Osteocyte (in vitro differentiated cells): ENCODE data around the gene GRIK2. TPM values are rescaled to one million over a fixed set of nuclear protein-coding genes. Genes with fewer than 3 reads are reported as not detected.

Source experiments
- DNase-seq: peaks from one replicate; pipeline ENCODE4 v3.0.0; 2021; ENCODE audit warnings: mixed read lengths; ENCODE audit not compliant: unreplicated experiment; ENCODE audit errors: extremely low spot score
- H3K27ac Mint-ChIP-seq: one replicate; pipeline ENCODE4 v1.8.0; 2021; ENCODE audit warnings: mild to moderate bottlenecking, mixed read lengths; ENCODE audit not compliant: unreplicated experiment
- H3K27me3 Mint-ChIP-seq: one replicate; pipeline ENCODE4 v1.8.0; 2021; ENCODE audit warnings: mixed read lengths; ENCODE audit not compliant: unreplicated experiment
- H3K36me3 Mint-ChIP-seq: one replicate; pipeline ENCODE4 v1.8.0; 2021; ENCODE audit warnings: mixed read lengths; ENCODE audit not compliant: unreplicated experiment
- H3K4me1 Mint-ChIP-seq: one replicate; pipeline ENCODE4 v1.8.0; 2021; ENCODE audit warnings: mixed read lengths; ENCODE audit not compliant: unreplicated experiment
- H3K4me3 Mint-ChIP-seq: one replicate; pipeline ENCODE4 v1.8.0; 2021; ENCODE audit warnings: mild to moderate bottlenecking, moderate library complexity, mixed read lengths; ENCODE audit not compliant: unreplicated experiment
- H3K9me3 Mint-ChIP-seq: one replicate; pipeline ENCODE4 v1.8.0; 2021; ENCODE audit warnings: mixed read lengths; ENCODE audit not compliant: unreplicated experiment
- total RNA-seq: library from RNA; stranded (reverse); gene quantifications from 2 replicates; pipeline ENCODE4 v1.2.1, GENCODE V29; 2021
- TF ChIP-seq, protein P1 (sequence below): fragments of 200-600 bp; sonication (generic); IDR thresholded peaks from 2 replicates; pipeline ENCODE4 v1.5.0; 2021; ENCODE audit warnings: antibody characterized with exemption, mild to moderate bottlenecking, moderate library complexity

Gene GRIK2
- total RNA-seq, 1 donor from 2014 or later = 7.1 TPM

DNA sequence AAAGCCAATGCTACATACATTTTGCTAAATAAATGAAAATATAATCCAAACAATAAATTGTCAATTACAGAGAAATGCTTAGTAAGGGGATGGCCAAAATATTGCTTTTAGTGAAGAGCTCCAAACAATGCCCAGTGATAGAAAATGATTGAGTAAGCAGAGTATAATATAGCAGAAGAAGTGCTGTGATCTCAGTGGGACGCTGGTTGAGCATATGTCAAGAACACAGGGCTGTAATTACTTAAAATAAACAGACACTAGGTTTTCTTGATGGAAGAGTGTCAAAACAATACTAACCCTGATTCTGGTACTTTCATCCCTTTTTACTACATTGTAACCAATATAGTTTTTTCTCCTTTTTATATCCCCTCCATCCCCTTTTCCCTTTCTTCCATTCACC, 150.3 kb downstream of the GRIK2 start:
- H3K27me3 Mint-ChIP-seq = no peaks in the 10 kb centered on the region
- H3K9me3 Mint-ChIP-seq = no peaks in the 10 kb centered on the region
- TF ChIP-seq, protein P1, sequence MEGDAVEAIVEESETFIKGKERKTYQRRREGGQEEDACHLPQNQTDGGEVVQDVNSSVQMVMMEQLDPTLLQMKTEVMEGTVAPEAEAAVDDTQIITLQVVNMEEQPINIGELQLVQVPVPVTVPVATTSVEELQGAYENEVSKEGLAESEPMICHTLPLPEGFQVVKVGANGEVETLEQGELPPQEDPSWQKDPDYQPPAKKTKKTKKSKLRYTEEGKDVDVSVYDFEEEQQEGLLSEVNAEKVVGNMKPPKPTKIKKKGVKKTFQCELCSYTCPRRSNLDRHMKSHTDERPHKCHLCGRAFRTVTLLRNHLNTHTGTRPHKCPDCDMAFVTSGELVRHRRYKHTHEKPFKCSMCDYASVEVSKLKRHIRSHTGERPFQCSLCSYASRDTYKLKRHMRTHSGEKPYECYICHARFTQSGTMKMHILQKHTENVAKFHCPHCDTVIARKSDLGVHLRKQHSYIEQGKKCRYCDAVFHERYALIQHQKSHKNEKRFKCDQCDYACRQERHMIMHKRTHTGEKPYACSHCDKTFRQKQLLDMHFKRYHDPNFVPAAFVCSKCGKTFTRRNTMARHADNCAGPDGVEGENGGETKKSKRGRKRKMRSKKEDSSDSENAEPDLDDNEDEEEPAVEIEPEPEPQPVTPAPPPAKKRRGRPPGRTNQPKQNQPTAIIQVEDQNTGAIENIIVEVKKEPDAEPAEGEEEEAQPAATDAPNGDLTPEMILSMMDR = no peak

DNA sequence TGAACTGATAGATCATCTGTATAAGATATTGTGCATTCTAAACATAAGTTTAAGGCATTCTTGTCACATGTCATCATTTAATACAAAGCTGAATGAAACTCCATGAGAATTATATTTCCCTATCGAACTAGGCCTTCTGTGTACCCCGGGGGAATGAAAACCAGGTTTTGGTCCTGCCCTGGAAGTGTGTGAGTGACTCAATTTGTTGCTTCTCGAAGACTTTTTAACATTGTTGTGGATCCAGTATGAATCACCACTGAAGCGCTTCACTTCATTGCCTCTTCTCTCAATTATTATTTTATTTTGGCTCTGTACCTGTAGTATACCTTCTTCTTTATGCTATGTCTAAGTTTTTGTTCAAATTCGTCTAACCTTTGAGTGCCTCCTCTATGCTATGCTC, 150.8 kb downstream of the GRIK2 start:
- TF ChIP-seq, protein P1 = no peak
- DNase-seq = no peak
- Mint-ChIP-seq H3K27me3 (no peaks in the 10 kb centered on the region), H3K4me1 (peaks cover 55% of the 10 kb centered on the region), H3K36me3 (no peaks in the 10 kb centered on the region), H3K27ac (peak overlapping the region; percentile 87), H3K4me3 (no peak overlapping the region), H3K9me3 (no peaks in the 10 kb centered on the region)

More for the DNA sequence above, 150.3 kb downstream of the GRIK2 start:
- H3K36me3 Mint-ChIP-seq = no peaks in the 10 kb centered on the region
- peaks cover 59% of the 10 kb centered on the region for H3K4me1 Mint-ChIP-seq
- no peak overlapping the region for H3K4me3 Mint-ChIP-seq
- DNase-seq = no peak
- H3K27ac Mint-ChIP-seq = peak overlapping the region; percentile 87

DNA sequence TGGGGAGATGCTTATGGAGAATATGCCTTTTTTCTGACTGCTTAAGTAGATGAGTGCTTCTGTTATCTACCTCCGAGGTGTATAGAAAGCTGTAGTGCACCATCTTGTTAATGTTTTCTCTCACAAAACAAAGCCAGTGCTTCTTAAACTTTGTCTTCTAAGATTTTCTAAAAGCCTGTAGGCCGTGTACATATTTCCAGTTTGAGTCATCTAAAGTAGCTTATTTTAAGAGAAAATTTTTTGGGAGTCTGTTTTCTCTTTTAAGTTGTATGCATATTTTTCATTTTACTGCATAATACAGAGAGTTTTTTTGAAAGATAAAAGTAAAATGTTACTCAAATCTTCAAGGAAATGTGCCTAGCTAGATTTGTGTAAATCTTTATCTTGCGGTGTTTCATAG, 151.7 kb downstream of the GRIK2 start:
- H3K27me3 Mint-ChIP-seq = no peaks in the 10 kb centered on the region
- H3K4me1 Mint-ChIP-seq = peaks cover 46% of the 10 kb centered on the region
- no peaks in the 10 kb centered on the region for H3K36me3 Mint-ChIP-seq
- no peaks in the 10 kb centered on the region for H3K9me3 Mint-ChIP-seq
- H3K27ac Mint-ChIP-seq = peak overlapping the region; percentile 87
- peak overlapping the region; percentile 27 for H3K4me3 Mint-ChIP-seq
- DNase-seq = no peak
- TF ChIP-seq, protein P1 = no peak

DNA sequence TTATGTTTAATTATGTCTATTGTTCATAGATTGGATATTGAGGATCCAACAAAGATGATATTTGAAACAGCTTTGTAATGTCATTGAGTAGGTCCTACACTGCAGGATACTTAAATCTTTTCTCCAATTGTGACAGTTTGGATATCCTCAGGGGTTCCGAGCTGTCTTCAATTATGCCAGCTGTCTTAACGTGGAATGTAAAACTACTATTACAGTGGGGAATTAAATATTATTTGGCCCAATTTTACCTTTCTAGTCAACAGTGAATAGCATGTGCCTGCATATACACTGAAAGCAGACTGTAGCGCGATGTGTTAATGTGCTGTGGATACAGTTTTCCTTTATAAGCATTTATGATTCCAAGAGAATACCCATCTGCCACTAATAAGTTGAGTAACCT, 156.9 kb downstream of the GRIK2 start:
- Mint-ChIP-seq H3K36me3 (no peaks in the 10 kb centered on the region), H3K4me1 (peaks cover 24% of the 10 kb centered on the region), H3K27ac (no peak overlapping the region), H3K9me3 (no peaks in the 10 kb centered on the region), H3K4me3 (no peak overlapping the region), H3K27me3 (no peaks in the 10 kb centered on the region)
- TF ChIP-seq, protein P1 = no peak
- no peak for DNase-seq

DNA sequence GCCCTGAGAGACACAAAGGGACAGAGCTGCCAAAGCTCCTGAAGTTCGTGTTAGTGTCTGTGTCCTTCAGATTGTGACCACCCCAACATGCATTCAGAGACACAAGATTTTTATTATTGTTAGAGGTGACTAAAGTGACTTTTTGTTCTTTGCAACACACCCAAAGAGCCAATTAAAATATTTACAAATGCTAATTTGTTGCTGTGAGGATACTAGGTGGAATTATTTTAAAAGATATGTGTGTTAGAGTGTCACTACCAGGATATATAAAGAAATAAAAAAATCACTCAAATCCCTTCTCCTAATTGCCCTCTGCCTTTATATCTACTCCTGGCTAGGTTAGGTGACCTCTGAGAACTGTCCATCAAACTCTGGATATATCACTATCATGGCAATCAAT, 160.7 kb downstream of the GRIK2 start:
- H3K9me3 Mint-ChIP-seq = no peaks in the 10 kb centered on the region
- H3K4me1 Mint-ChIP-seq = peaks cover 14% of the 10 kb centered on the region
- TF ChIP-seq, protein P1 = no peak
- no peak overlapping the region for H3K4me3 Mint-ChIP-seq
- no peaks in the 10 kb centered on the region for H3K27me3 Mint-ChIP-seq
- H3K36me3 Mint-ChIP-seq = no peaks in the 10 kb centered on the region
- H3K27ac Mint-ChIP-seq = no peak overlapping the region
- DNase-seq = no peak
